GM23248 (cell line): ENCODE data around the gene MAD2L1. TPM values are rescaled to one million over a fixed set of nuclear protein-coding genes. Genes with fewer than 3 reads are reported as not detected.

Source experiments
- DNase-seq: peaks from one replicate; pipeline ENCODE4 v3.0.0-alpha.2; 2015
- H2AFZ ChIP-seq: fragments of 200-600 bp; sonication (generic); 2 replicates; pipeline ENCODE4 v1.6.1; 2016; ENCODE audit warnings: antibody characterized with exemption
- H3F3A ChIP-seq: fragments of 200-600 bp; sonication (generic); 2 replicates; pipeline ENCODE4 v1.6.1; 2016; ENCODE audit warnings: mild to moderate bottlenecking, antibody characterized with exemption, mixed run types; ENCODE audit not compliant: insufficient read depth
- H3K27ac ChIP-seq: fragments of 200-600 bp; sonication (generic); 2 replicates; pipeline ENCODE4 v1.5.1; 2016; ENCODE audit warnings: mild to moderate bottlenecking
- H3K27me3 ChIP-seq: fragments of 200-600 bp; sonication (generic); replicated peaks from 2 replicates; pipeline ENCODE4 v1.6.1; 2016; ENCODE audit warnings: mild to moderate bottlenecking; ENCODE audit not compliant: insufficient read depth
- H3K36me3 ChIP-seq: fragments of 200-600 bp; sonication (generic); 2 replicates; pipeline ENCODE4 v1.6.1; 2016; ENCODE audit warnings: low read depth, mild to moderate bottlenecking
- H3K4me1 ChIP-seq: fragments of 200-600 bp; sonication (generic); 2 replicates; pipeline ENCODE4 v1.6.1; 2016; ENCODE audit warnings: mild to moderate bottlenecking; ENCODE audit not compliant: insufficient read depth
- H3K4me2 ChIP-seq: fragments of 200-600 bp; sonication (generic); one replicate; pipeline ENCODE4 v1.6.1; 2016; ENCODE audit warnings: mild to moderate bottlenecking; ENCODE audit not compliant: unreplicated experiment
- H3K4me3 ChIP-seq: fragments of 200-600 bp; sonication (generic); 2 replicates; pipeline ENCODE4 v1.5.1; 2016; ENCODE audit warnings: mild to moderate bottlenecking
- H3K79me2 ChIP-seq: fragments of 200-600 bp; sonication (generic); 2 replicates; pipeline ENCODE4 v1.6.1; 2016; ENCODE audit warnings: mild to moderate bottlenecking; ENCODE audit not compliant: insufficient read depth
- H3K9ac ChIP-seq: fragments of 200-600 bp; sonication (generic); 2 replicates; pipeline ENCODE4 v1.6.1; 2016; ENCODE audit warnings: mild to moderate bottlenecking
- H3K9me2 ChIP-seq: fragments of 200-600 bp; sonication (generic); 2 replicates; pipeline ENCODE4 v1.6.1; 2016; ENCODE audit warnings: mixed run types, mild to moderate bottlenecking, moderate library complexity; ENCODE audit not compliant: insufficient read depth
- H3K9me3 ChIP-seq: fragments of 200-600 bp; sonication (generic); one replicate; pipeline ENCODE4 v1.6.1; 2017; ENCODE audit warnings: low read depth
- H4K20me1 ChIP-seq: fragments of 200-600 bp; sonication (generic); 2 replicates; pipeline ENCODE4 v1.6.0; 2016; ENCODE audit not compliant: insufficient read depth
- EZH2 ChIP-seq: fragments of 200-600 bp; sonication (generic); IDR thresholded peaks from 2 replicates; pipeline ENCODE4 v1.6.1; 2018; ENCODE audit warnings: antibody characterized with exemption, mild to moderate bottlenecking; ENCODE audit not compliant: insufficient read depth, poor library complexity, severe bottlenecking
- EZH2phosphoT487 ChIP-seq: fragments of 200-600 bp; sonication (generic); IDR thresholded peaks from 2 replicates; pipeline ENCODE4 v1.6.1; 2018; ENCODE audit warnings: antibody characterized with exemption, moderate library complexity, mild to moderate bottlenecking, low read depth; ENCODE audit not compliant: insufficient read depth
- WGBS, 2 experiments: methylation state at CpG; one replicate each; pipeline ENCODE4 v1.1.6; 2015 to 2017; ENCODE audit warnings: low lambda C conversion rate in 2 of 2, low coverage in 1 of 2; ENCODE audit errors: missing lambda C conversion rate in 2 of 2; 5-methylcytosine and 5-hydroxymethylcytosine counted together
- in situ Hi-C: fragments of 300-500 bp; cut with MboI; formaldehyde crosslinking; loops from 2 replicates; pipeline ENCODE4 v1.15.0; 2020
- polyA plus RNA-seq: library from polyadenylated mRNA; unstranded; fragments of >200 nt; fragmentation: Nextera tagmentation; extraction: Ambion mirVana; gene quantifications from 2 replicates; pipeline ENCODE4 v1.2.1, GENCODE V29; 2016
- total RNA-seq: library from RNA; depleted of rRNA; stranded (reverse); fragments of >200 nt; shearing (Covaris generic); gene quantifications from 2 replicates; pipeline ENCODE4 v1.2.3, GENCODE V29; 2014

Gene MAD2L1
- total and polyA plus RNA-seq, 2 experiments from 2014 or later: 31.3 to 40.6 TPM

GRCh38 chr4:120079839-120080520 is 13.3 kb upstream of the MAD2L1 start:
- DNase-seq: no peak
- no peak overlapping the region for H2AFZ ChIP-seq
- no peaks in the 10 kb centered on the region for H3K9me3 ChIP-seq
- no peaks in the 10 kb centered on the region for H3K36me3 ChIP-seq
- no peaks in the 10 kb centered on the region for H3K9me2 ChIP-seq
- H3K9ac ChIP-seq: no peak overlapping the region
- H3K4me3 ChIP-seq: no peak overlapping the region
- no peaks in the 10 kb centered on the region for H3K27me3 ChIP-seq
- H3F3A ChIP-seq: 0 out of 2 replicates have a peak, but pooled peaks cover 9% of the 10 kb centered on the region
- in situ Hi-C loops: loop anchor here (10.0 kb wide), 1 partner anchor 1015 kb away; no protein-coding TSS in a partner anchor
- peaks cover 16% of the 10 kb centered on the region for H3K4me1 ChIP-seq
- H3K27ac ChIP-seq: no peak overlapping the region
- no peak overlapping the region for H3K4me2 ChIP-seq
- WGBS, 2 experiments: 71 to 73% methylated on average over 5 of the region's 5 CpGs
- TF ChIP-seq EZH2phosphoT487 (no peak), EZH2 (no peak)
- no peaks in the 10 kb centered on the region for H4K20me1 ChIP-seq
- H3K79me2 ChIP-seq: no peaks in the 10 kb centered on the region

GRCh38 chr4:120078216-120078615 is 11.6 kb upstream of the MAD2L1 start:
- H3K4me3 ChIP-seq: no peak overlapping the region
- WGBS, 2 experiments: 69 to 77% methylated on average over 1 of the region's 1 CpG
- no peaks in the 10 kb centered on the region for H3K36me3 ChIP-seq
- no peak overlapping the region for H2AFZ ChIP-seq
- H3K27me3 ChIP-seq: no peaks in the 10 kb centered on the region
- DNase-seq: peak; percentile 19
- 0 out of 2 replicates have a peak, but pooled peaks cover 9% of the 10 kb centered on the region for H3F3A ChIP-seq
- in situ Hi-C loops: loop anchor here (10.0 kb wide), 1 partner anchor 1017 kb away; no protein-coding TSS in a partner anchor
- no peak overlapping the region for H3K9ac ChIP-seq
- no peak overlapping the region for H3K27ac ChIP-seq
- H3K9me3 ChIP-seq: no peaks in the 10 kb centered on the region
- H3K9me2 ChIP-seq: no peaks in the 10 kb centered on the region
- TF ChIP-seq EZH2 (no peak), EZH2phosphoT487 (no peak)
- peak overlapping the region; percentile 8 for H3K4me2 ChIP-seq
- H3K4me1 ChIP-seq: peaks cover 16% of the 10 kb centered on the region
- H3K79me2 ChIP-seq: no peaks in the 10 kb centered on the region
- H4K20me1 ChIP-seq: no peaks in the 10 kb centered on the region

GRCh38 chr4:120071192-120071795 is 4.6 kb upstream of the MAD2L1 start:
- Histone ChIP-seq H4K20me1 (no peaks in the 10 kb centered on the region), H3K4me3 (no peak overlapping the region), H3K4me1 (peaks cover 34% of the 10 kb centered on the region), H2AFZ (peak overlapping the region; percentile 17; the same call in 1 of the 2 replicates), H3K79me2 (peaks cover 15% of the 10 kb centered on the region), H3F3A (peaks cover 32% of the 10 kb centered on the region), H3K9ac (no peak overlapping the region), H3K27ac (peak overlapping the region; percentile 50; the same call in 1 of the 2 replicates), H3K27me3 (no peaks in the 10 kb centered on the region), H3K36me3 (no peaks in the 10 kb centered on the region), H3K4me2 (peak overlapping the region; percentile 38), H3K9me3 (no peaks in the 10 kb centered on the region), H3K9me2 (no peaks in the 10 kb centered on the region)
- 48 to 53% methylated on average over 11 of the region's 11 CpGs for WGBS, 2 experiments
- in situ Hi-C loops: loop anchor here (10.0 kb wide), 1 partner anchor 1024 kb away; no protein-coding TSS in a partner anchor
- TF ChIP-seq EZH2phosphoT487 (no peak), EZH2 (no peak)
- peak; percentile 73 for DNase-seq

GRCh38 chr4:120070196-120070595 is 3.5 kb upstream of the MAD2L1 start:
- peak overlapping the region; percentile 38 for H3K4me2 ChIP-seq
- H2AFZ ChIP-seq: peak overlapping the region; percentile 45; the same call in 1 of the 2 replicates
- DNase-seq: peak; percentile 66
- TF ChIP-seq EZH2: no peak
- no peak for TF ChIP-seq EZH2phosphoT487
- H3K79me2 ChIP-seq: peaks cover 22% of the 10 kb centered on the region
- H3K9me3 ChIP-seq: no peaks in the 10 kb centered on the region
- H3K27me3 ChIP-seq: no peaks in the 10 kb centered on the region
- no peak overlapping the region; the same call in none of the 2 replicates for H3K9ac ChIP-seq
- H3F3A ChIP-seq: peaks cover 43% of the 10 kb centered on the region
- no peaks in the 10 kb centered on the region for H3K36me3 ChIP-seq
- peak overlapping the region; percentile 50 for H3K27ac ChIP-seq
- 40 to 60% methylated on average over 2 of the region's 2 CpGs for WGBS, 2 experiments
- H3K9me2 ChIP-seq: no peaks in the 10 kb centered on the region
- in situ Hi-C loops: loop anchor here (10.0 kb wide), 1 partner anchor 1025 kb away; no protein-coding TSS in a partner anchor
- peak overlapping the region; percentile 16 for H3K4me3 ChIP-seq
- H4K20me1 ChIP-seq: no peaks in the 10 kb centered on the region
- peaks cover 44% of the 10 kb centered on the region for H3K4me1 ChIP-seq
